Measurements from ENCODE around the gene ADARB1.

The ADARB1 gene

GRCh38 chr21:45085700-45086099 is 11.3 kb downstream of the ADARB1 start:
- Mint-ChIP-seq H3K27ac (no peak overlapping the region), H3K4me3 (no peak overlapping the region), H3K27me3 (no peaks in the 10 kb centered on the region), H3K9me3 (no peaks in the 10 kb centered on the region), H3K36me3 (ENCODE audit: low read depth) (peaks cover 29% of the 10 kb centered on the region), H3K4me1 (peaks cover 96% of the 10 kb centered on the region)
- DNase-seq (no peak), ATAC-seq (no peak)

GRCh38 chr21:45086337-45086958 is 12.1 kb downstream of the ADARB1 start:
- DNase-seq (no peak), ATAC-seq (no peak)
- peaks cover 95% of the 10 kb centered on the region for H3K4me1 Mint-ChIP-seq
- H3K4me3 Mint-ChIP-seq: peak overlapping the region; percentile 67
- H3K27ac Mint-ChIP-seq: peak overlapping the region; percentile 9
- no peaks in the 10 kb centered on the region for H3K9me3 Mint-ChIP-seq
- no peaks in the 10 kb centered on the region for H3K27me3 Mint-ChIP-seq
- H3K36me3 Mint-ChIP-seq (ENCODE audit: low read depth): peaks cover 22% of the 10 kb centered on the region

GRCh38 chr21:45087022-45087823 is 12.8 kb downstream of the ADARB1 start:
- peak overlapping the region; percentile 76 for H3K27ac Mint-ChIP-seq
- no peaks in the 10 kb centered on the region for H3K27me3 Mint-ChIP-seq
- ATAC-seq: peak; percentile 55
- peaks cover 92% of the 10 kb centered on the region for H3K4me1 Mint-ChIP-seq
- peaks cover 16% of the 10 kb centered on the region for H3K36me3 Mint-ChIP-seq (ENCODE audit: low read depth)
- DNase-seq: no peak
- H3K9me3 Mint-ChIP-seq: no peaks in the 10 kb centered on the region
- H3K4me3 Mint-ChIP-seq: peak overlapping the region; percentile 67

- ATAC-seq (no peak), DNase-seq (no peak)
- Mint-ChIP-seq H3K4me1 (peaks cover 87% of the 10 kb centered on the region), H3K4me3 (peak overlapping the region; percentile 67), H3K36me3 (ENCODE audit: low read depth) (peaks cover 9% of the 10 kb centered on the region), H3K27me3 (no peaks in the 10 kb centered on the region), H3K9me3 (no peaks in the 10 kb centered on the region), H3K27ac (peak overlapping the region; percentile 76)
Observed at GRCh38 chr21:45088116-45088515, 13.7 kb downstream of the ADARB1 start.

GRCh38 chr21:45088729-45089128 is 14.3 kb downstream of the ADARB1 start:
- peaks cover 5% of the 10 kb centered on the region for H3K36me3 Mint-ChIP-seq (ENCODE audit: low read depth)
- no peaks in the 10 kb centered on the region for H3K27me3 Mint-ChIP-seq
- no peak for DNase-seq
- no peaks in the 10 kb centered on the region for H3K9me3 Mint-ChIP-seq
- ATAC-seq: peak; percentile 52
- no peak overlapping the region for H3K4me3 Mint-ChIP-seq
- H3K4me1 Mint-ChIP-seq: peaks cover 85% of the 10 kb centered on the region
- peak overlapping the region; percentile 21 for H3K27ac Mint-ChIP-seq

GRCh38 chr21:45089964-45090363 is 15.6 kb downstream of the ADARB1 start:
- Mint-ChIP-seq H3K27ac (no peak overlapping the region), H3K27me3 (no peaks in the 10 kb centered on the region), H3K36me3 (ENCODE audit: low read depth) (peaks cover 7% of the 10 kb centered on the region), H3K9me3 (no peaks in the 10 kb centered on the region), H3K4me1 (peaks cover 85% of the 10 kb centered on the region), H3K4me3 (no peak overlapping the region)
- ATAC-seq: no peak
- no peak for DNase-seq

GRCh38 chr21:45090966-45091365 is 16.6 kb downstream of the ADARB1 start:
- no peak for ATAC-seq
- no peaks in the 10 kb centered on the region for H3K27me3 Mint-ChIP-seq
- DNase-seq: no peak
- H3K36me3 Mint-ChIP-seq (ENCODE audit: low read depth): peaks cover 5% of the 10 kb centered on the region
- no peaks in the 10 kb centered on the region for H3K9me3 Mint-ChIP-seq
- H3K4me3 Mint-ChIP-seq: no peak overlapping the region
- no peak overlapping the region for H3K27ac Mint-ChIP-seq
- peaks cover 76% of the 10 kb centered on the region for H3K4me1 Mint-ChIP-seq

GRCh38 chr21:45091550-45092322 is 17.4 kb downstream of the ADARB1 start:
- no peaks in the 10 kb centered on the region for H3K9me3 Mint-ChIP-seq
- H3K27ac Mint-ChIP-seq: no peak overlapping the region
- no peak for ATAC-seq
- H3K27me3 Mint-ChIP-seq: no peaks in the 10 kb centered on the region
- no peak for DNase-seq
- H3K4me1 Mint-ChIP-seq: peaks cover 72% of the 10 kb centered on the region
- no peak overlapping the region for H3K4me3 Mint-ChIP-seq
- peaks cover 5% of the 10 kb centered on the region for H3K36me3 Mint-ChIP-seq (ENCODE audit: low read depth)

- no peaks in the 10 kb centered on the region for H3K9me3 Mint-ChIP-seq
- DNase-seq: no peak
- ATAC-seq: no peak
- no peaks in the 10 kb centered on the region for H3K27me3 Mint-ChIP-seq
- H3K36me3 Mint-ChIP-seq (ENCODE audit: low read depth): peaks cover 5% of the 10 kb centered on the region
- peaks cover 69% of the 10 kb centered on the region for H3K4me1 Mint-ChIP-seq
- no peak overlapping the region for H3K27ac Mint-ChIP-seq
- H3K4me3 Mint-ChIP-seq: no peak overlapping the region
Observed at GRCh38 chr21:45093035-45093532, 18.7 kb downstream of the ADARB1 start.

GRCh38 chr21:45094412-45094811 is 20.0 kb downstream of the ADARB1 start:
- Mint-ChIP-seq H3K27me3 (no peaks in the 10 kb centered on the region), H3K4me3 (no peak overlapping the region), H3K36me3 (ENCODE audit: low read depth) (peaks cover 6% of the 10 kb centered on the region), H3K4me1 (peaks cover 68% of the 10 kb centered on the region), H3K9me3 (no peaks in the 10 kb centered on the region), H3K27ac (no peak overlapping the region)
- ATAC-seq (no peak), DNase-seq (no peak)

GRCh38 chr21:45095505-45095904 is 21.1 kb downstream of the ADARB1 start:
- ATAC-seq (no peak), DNase-seq (no peak)
- Mint-ChIP-seq H3K27ac (no peak overlapping the region), H3K4me3 (no peak overlapping the region), H3K4me1 (peaks cover 58% of the 10 kb centered on the region), H3K36me3 (ENCODE audit: low read depth) (peaks cover 6% of the 10 kb centered on the region), H3K27me3 (no peaks in the 10 kb centered on the region), H3K9me3 (no peaks in the 10 kb centered on the region)

GRCh38 chr21:45096217-45096616 is 21.8 kb downstream of the ADARB1 start:
- ATAC-seq (no peak), DNase-seq (no peak)
- peaks cover 52% of the 10 kb centered on the region for H3K4me1 Mint-ChIP-seq
- no peak overlapping the region for H3K4me3 Mint-ChIP-seq
- H3K27ac Mint-ChIP-seq: no peak overlapping the region
- H3K27me3 Mint-ChIP-seq: no peaks in the 10 kb centered on the region
- no peaks in the 10 kb centered on the region for H3K9me3 Mint-ChIP-seq
- peaks cover 6% of the 10 kb centered on the region for H3K36me3 Mint-ChIP-seq (ENCODE audit: low read depth)

- no peak for DNase-seq
- H3K4me1 Mint-ChIP-seq: peaks cover 51% of the 10 kb centered on the region
- H3K9me3 Mint-ChIP-seq: no peaks in the 10 kb centered on the region
- H3K27me3 Mint-ChIP-seq: no peaks in the 10 kb centered on the region
- H3K4me3 Mint-ChIP-seq: no peak overlapping the region
- no peak for ATAC-seq
- H3K36me3 Mint-ChIP-seq (ENCODE audit: low read depth): peaks cover 8% of the 10 kb centered on the region
- H3K27ac Mint-ChIP-seq: no peak overlapping the region
Observed at GRCh38 chr21:45097827-45098387, 23.5 kb downstream of the ADARB1 start.

GRCh38 chr21:45098867-45099266 is 24.5 kb downstream of the ADARB1 start:
- no peak for ATAC-seq
- peaks cover 54% of the 10 kb centered on the region for H3K4me1 Mint-ChIP-seq
- DNase-seq: no peak
- H3K27me3 Mint-ChIP-seq: no peaks in the 10 kb centered on the region
- no peaks in the 10 kb centered on the region for H3K9me3 Mint-ChIP-seq
- H3K36me3 Mint-ChIP-seq (ENCODE audit: low read depth): peaks cover 8% of the 10 kb centered on the region
- no peak overlapping the region for H3K4me3 Mint-ChIP-seq
- H3K27ac Mint-ChIP-seq: no peak overlapping the region

Data from activated naive CD8-positive, alpha-beta T cell treated with anti-CD3 and anti-CD28 coated beads, Interleukin-2, amount 50 U/mL, for 24 hours (primary cell).